Right ventricle myocardium inferior (tissue), 1 donor: Measurements from ENCODE around the gene TNRC18. TPM values are rescaled to one million over a fixed set of nuclear protein-coding genes. Genes with fewer than 3 reads are reported as not detected.
A peak's percentile ranks its signal among the peaks of the same experiment; 100 is the strongest.

Experiments used
- ATAC-seq: fragments of 200-7000 bp; cut with Tn5 transposase; one replicate; pipeline ENCODE4 v1.9.1; 2020; ENCODE audit warnings: mild to moderate bottlenecking, moderate library complexity
- DNase-seq: peaks from one replicate; pipeline ENCODE4 v3.0.0; 2021; ENCODE audit errors: missing footprints
- intact Hi-C: fragments of 100-400 bp; cut with DNase I; formaldehyde crosslinking; loops from one replicate; pipeline ENCODE4 v1.11.0; 2022
- total RNA-seq: library from RNA; stranded (reverse); fragmentation: NEBNext Ultra II Directional; extraction: Animal tissue kit (Norgen Biotek cat#: 25700); gene quantifications from one replicate; pipeline ENCODE4 v1.2.1, GENCODE V29; 2021
- donor health status: DM: no; HTN: yes; CAD: no; lungs with severe emphysema.

The TNRC18 gene
- total RNA-seq, 1 donor from 2014 or later = 34.8 TPM

- intact Hi-C loops = no loop called here
- peak; percentile 37 for DNase-seq
- no peak for ATAC-seq
Measured at GRCh38 chr7:5433181-5433580, 9.5 kb upstream of the TNRC18 start.

GRCh38 chr7:5432691-5433090 lies 9.1 kb upstream of the TNRC18 start:
- intact Hi-C loops = no loop called here
- DNase-seq = no peak
- no peak for ATAC-seq

DNA sequence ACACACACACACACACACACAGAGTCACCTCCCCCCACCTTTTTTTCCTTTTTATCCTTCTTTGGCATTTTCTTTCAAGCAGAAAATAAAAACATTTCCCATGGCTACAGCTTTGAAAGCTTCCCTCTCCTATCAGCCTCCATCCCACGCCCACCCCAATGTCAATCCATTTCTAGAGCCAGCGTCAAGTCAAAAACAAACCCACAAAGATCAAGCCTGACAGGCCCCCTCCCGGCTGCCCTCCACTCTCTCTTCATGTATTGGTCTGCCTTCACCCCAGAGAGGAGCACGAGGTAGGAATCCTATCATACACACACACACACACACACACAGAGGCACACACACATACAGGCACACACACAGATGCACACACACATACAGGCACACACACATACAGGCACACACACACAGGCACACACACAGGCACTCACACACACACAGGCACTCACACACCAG lies 8.0 kb upstream of the TNRC18 start:
- no peak for ATAC-seq
- no peak for DNase-seq
- intact Hi-C loops = no loop called here

DNA sequence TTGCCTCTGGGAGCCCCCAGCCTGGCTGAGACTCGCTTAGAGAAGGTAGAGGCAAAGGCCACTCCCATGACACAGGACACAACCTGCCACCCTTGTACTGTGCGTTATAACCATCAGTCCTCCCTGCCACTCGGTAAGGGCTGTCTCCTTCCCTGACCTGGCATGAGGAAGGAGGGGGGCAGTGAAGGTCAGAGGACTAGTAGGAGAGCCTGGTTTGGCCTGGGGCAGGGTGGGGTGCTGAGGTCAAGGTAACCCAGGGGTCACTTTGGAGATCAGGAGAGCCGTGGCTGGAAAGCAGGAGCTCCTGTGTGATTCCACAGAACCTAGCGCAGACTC lies 6.9 kb upstream of the TNRC18 start:
- DNase-seq (peak; percentile 65), ATAC-seq (no peak)
- intact Hi-C loops = no loop called here

- DNase-seq (peak; percentile 74), ATAC-seq (no peak)
- intact Hi-C loops = no loop called here
Measured at GRCh38 chr7:5429857-5430611, 6.4 kb upstream of the TNRC18 start.

- DNase-seq = no peak
- peak; percentile 21 for ATAC-seq
- intact Hi-C loops = no loop called here
Measured at GRCh38 chr7:5429253-5429856, 5.7 kb upstream of the TNRC18 start.

GRCh38 chr7:5428478-5429252 lies 5.0 kb upstream of the TNRC18 start:
- intact Hi-C loops = no loop called here
- ATAC-seq = peak; percentile 32
- peak; percentile 81 for DNase-seq

DNA sequence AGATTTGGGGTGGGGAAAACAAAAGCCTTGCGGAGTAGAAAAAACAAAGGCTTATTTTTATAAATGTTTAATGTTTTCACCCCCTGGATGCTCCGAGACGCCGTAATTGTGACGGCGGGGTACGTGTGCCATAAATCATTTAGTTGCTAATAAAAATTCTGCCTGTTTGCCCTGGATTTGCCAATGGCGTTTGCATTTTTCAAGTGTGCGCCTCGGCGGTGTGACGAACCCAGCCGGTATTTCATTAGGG lies 2.5 kb upstream of the TNRC18 start:
- DNase-seq (no peak), ATAC-seq (no peak)
- intact Hi-C loops = no loop called here

GRCh38 chr7:5425507-5426225 lies 2.0 kb upstream of the TNRC18 start:
- intact Hi-C loops = no loop called here

DNA sequence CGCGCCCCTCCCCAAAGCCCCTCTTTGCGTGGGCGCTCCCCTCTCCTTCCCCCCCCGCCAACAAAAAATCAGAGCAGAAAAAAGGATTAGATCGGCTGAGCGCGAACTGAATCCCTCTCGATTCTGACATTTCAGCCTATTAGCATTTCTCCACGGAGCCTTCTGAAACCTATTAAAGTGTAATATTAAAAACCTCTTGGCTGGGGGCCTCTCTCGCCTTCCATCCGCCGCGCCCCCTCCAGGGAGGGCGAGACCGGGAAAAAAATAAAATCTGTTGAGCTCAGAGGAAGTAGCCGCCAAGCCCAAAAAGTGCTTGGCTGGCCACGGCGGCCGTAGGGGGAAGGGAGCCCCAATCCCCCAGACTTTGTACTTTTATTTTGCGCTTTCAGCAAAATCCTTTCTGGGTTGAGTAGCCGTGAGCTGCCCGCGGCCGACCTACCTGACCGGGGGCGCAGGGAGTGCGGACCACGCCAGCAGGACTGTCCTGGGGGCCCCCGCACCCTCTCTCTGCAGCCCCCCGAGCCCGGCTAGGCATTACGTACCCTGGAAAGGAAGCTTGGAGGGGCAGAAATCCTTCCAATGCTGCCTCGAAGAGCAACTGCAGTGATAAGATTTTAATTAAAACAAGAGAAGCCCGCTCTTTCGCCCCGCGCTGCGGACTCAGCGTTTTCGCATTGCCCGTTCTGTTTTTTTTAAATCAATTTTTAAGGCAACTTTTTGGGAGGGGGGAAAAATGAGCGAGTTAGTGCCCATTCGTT lies 1.3 kb upstream of the TNRC18 start:
- ATAC-seq (no peak), DNase-seq (peak; percentile 85)
- intact Hi-C loops = loop anchor here (5.0 kb wide), 2 partner anchors 58 to 277 kb away; no protein-coding TSS in a partner anchor

More at GRCh38 chr7:5425507-5426225, 2.0 kb upstream of the TNRC18 start:
- ATAC-seq (peak; percentile 33), DNase-seq (peak; percentile 81)

- ATAC-seq (peak; percentile 33), DNase-seq (peak; percentile 96)
- intact Hi-C loops = loop anchor here (5.0 kb wide), 2 partner anchors 57 to 278 kb away; no protein-coding TSS in a partner anchor
Measured at GRCh38 chr7:5423976-5424748, 528 bp upstream of the TNRC18 start.

DNA sequence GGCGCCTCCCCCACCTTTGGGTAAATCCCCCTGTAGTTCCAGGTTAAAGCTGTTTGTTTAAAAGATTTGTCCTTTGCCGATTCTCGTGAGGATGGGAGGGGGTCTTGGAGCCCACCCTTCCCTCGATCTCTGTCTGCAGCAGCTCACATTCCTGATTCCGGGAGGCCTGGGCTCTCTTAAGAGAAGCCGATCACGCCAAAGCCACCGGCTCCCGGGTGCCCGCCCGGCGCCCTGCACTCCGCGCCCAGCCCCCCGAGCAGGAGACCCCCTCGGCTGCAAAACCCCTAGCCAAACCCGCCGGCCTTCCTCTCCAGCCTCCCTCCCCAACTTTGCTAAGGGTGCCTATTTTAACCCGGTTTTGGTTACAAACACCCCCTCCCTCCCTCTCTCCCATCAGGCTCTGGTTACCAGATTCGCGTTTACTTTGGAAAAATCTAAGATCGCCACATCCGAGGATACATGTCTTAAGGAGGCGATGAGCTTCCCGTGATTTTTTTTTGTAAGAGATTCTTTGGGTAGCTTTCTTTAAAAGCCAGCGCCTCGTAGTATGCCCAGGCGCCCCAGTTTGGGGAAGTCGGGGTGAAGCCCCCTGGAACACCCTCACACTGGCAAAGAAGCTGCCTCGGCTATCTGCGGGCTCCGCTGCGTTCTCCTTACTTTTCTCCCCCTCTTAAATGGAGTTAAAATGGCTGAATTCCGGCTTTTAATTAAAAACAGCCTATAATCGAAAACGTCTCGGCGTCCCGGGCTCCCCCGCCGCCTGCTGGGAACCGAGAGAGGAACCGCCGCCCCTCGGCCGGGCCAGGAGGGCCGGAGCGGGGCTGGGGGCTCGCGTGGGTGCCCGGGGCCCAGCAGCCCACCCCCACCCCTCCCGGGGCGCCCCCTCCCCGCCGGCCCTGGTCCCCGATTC lies 983 bp downstream of the TNRC18 start:
- DNase-seq (peak; percentile 64), ATAC-seq (no peak)
- intact Hi-C loops = loop anchor here (5.0 kb wide), 2 partner anchors 55 to 280 kb away; no protein-coding TSS in a partner anchor

GRCh38 chr7:5421714-5422395 lies 1.8 kb downstream of the TNRC18 start:
- peak; percentile 76 for DNase-seq
- intact Hi-C loops = loop anchor here (5.0 kb wide), 2 partner anchors 55 to 280 kb away; no protein-coding TSS in a partner anchor
- no peak for ATAC-seq

GRCh38 chr7:5420881-5421713 lies 2.5 kb downstream of the TNRC18 start:
- DNase-seq = peak; percentile 81
- ATAC-seq = no peak
- intact Hi-C loops = loop anchor here (5.0 kb wide), 2 partner anchors 54 to 281 kb away; no protein-coding TSS in a partner anchor
